ENCODE data around the gene MAJIN. TPM values are rescaled to one million over a fixed set of nuclear protein-coding genes. Genes with fewer than 3 reads are reported as not detected.
A peak's percentile ranks its signal among the peaks of the same experiment; 100 is the strongest.

The MAJIN gene
- total and polyA plus RNA-seq, 9 of the 15 experiments (the other 6 are each of a cell fraction or from before 2014, with no cell fraction given) = 0.17 to 0.83 (median 0.24) TPM; not detected in 2

GRCh38 chr11:65013130-65013887 is 41.4 kb upstream of the MAJIN start (continued):
- 0 out of 2 replicates have a peak, but pooled peaks have one; percentile 46 for TF ChIP-seq PREB (CRISPR knock-in tag; IDR thresholded peaks at IDR 0.05)
- TF ChIP-seq ZNF384 (IDR thresholded peaks at IDR 0.05; ENCODE audit: low read depth, low read length) = 0 out of 2 replicates have a peak, but pooled peaks have one; percentile 8
- peak; percentile 26; the same call in 1 of the 2 replicates for TF ChIP-seq ERF (CRISPR knock-in tag; IDR thresholded peaks at IDR 0.05)
- TF ChIP-seq NR1H2 (CRISPR knock-in tag; IDR thresholded peaks at IDR 0.05) = no peak
- TF ChIP-seq ZNF717 (CRISPR knock-in tag; IDR thresholded peaks at IDR 0.05) = no peak
- TF ChIP-seq ILK (tag; IDR thresholded peaks at IDR 0.05; ENCODE audit: borderline replicate concordance, low read depth) = no peak
- TF ChIP-seq POLR2A (conservative IDR thresholded peaks at IDR 0.05) = peak; percentile 67; the same call in 1 of the 2 replicates
- TF ChIP-seq ZKSCAN8 (CRISPR knock-in tag; IDR thresholded peaks at IDR 0.05) = no peak
- TF ChIP-seq, protein P1, sequence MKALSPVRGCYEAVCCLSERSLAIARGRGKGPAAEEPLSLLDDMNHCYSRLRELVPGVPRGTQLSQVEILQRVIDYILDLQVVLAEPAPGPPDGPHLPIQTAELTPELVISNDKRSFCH (CRISPR knock-in tag; IDR thresholded peaks at IDR 0.05) = no peak
- TF ChIP-seq, protein P1 (tag; IDR thresholded peaks at IDR 0.05) = no peak
- TF ChIP-seq CREM (IDR thresholded peaks at IDR 0.05; ENCODE audit: low read depth) = peak; percentile 68; the same call in 1 of the 2 replicates
- TF ChIP-seq, protein P2, sequence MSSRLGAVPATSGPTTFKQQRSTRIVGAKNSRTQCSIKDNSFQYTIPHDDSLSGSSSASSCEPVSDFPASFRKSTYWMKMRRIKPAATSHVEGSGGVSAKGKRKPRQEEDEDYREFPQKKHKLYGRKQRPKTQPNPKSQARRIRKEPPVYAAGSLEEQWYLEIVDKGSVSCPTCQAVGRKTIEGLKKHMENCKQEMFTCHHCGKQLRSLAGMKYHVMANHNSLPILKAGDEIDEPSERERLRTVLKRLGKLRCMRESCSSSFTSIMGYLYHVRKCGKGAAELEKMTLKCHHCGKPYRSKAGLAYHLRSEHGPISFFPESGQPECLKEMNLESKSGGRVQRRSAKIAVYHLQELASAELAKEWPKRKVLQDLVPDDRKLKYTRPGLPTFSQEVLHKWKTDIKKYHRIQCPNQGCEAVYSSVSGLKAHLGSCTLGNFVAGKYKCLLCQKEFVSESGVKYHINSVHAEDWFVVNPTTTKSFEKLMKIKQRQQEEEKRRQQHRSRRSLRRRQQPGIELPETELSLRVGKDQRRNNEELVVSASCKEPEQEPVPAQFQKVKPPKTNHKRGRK (tag; IDR thresholded peaks at IDR 0.05) = no peak
- peak; percentile 34 for TF ChIP-seq TAF1 (IDR thresholded peaks at IDR 0.05; ENCODE audit: control insufficient read depth, extremely low read depth, insufficient read depth, low read length, severe bottlenecking)
- TF ChIP-seq SMC3 (conservative IDR thresholded peaks at IDR 0.05; ENCODE audit: insufficient read depth, low read depth, low read length) = peak; percentile 72
- TF ChIP-seq ADNP (tag; IDR thresholded peaks at IDR 0.05) = peak; percentile 56
- peak; percentile 70; the same call in 1 of the 2 replicates for TF ChIP-seq MIER1 (IDR thresholded peaks at IDR 0.05; ENCODE audit: low read depth)
- TF ChIP-seq SP1 (CRISPR knock-in tag; IDR thresholded peaks at IDR 0.05) = no peak; the same call in 1 of the 2 replicates
- TF ChIP-seq, protein P3, sequence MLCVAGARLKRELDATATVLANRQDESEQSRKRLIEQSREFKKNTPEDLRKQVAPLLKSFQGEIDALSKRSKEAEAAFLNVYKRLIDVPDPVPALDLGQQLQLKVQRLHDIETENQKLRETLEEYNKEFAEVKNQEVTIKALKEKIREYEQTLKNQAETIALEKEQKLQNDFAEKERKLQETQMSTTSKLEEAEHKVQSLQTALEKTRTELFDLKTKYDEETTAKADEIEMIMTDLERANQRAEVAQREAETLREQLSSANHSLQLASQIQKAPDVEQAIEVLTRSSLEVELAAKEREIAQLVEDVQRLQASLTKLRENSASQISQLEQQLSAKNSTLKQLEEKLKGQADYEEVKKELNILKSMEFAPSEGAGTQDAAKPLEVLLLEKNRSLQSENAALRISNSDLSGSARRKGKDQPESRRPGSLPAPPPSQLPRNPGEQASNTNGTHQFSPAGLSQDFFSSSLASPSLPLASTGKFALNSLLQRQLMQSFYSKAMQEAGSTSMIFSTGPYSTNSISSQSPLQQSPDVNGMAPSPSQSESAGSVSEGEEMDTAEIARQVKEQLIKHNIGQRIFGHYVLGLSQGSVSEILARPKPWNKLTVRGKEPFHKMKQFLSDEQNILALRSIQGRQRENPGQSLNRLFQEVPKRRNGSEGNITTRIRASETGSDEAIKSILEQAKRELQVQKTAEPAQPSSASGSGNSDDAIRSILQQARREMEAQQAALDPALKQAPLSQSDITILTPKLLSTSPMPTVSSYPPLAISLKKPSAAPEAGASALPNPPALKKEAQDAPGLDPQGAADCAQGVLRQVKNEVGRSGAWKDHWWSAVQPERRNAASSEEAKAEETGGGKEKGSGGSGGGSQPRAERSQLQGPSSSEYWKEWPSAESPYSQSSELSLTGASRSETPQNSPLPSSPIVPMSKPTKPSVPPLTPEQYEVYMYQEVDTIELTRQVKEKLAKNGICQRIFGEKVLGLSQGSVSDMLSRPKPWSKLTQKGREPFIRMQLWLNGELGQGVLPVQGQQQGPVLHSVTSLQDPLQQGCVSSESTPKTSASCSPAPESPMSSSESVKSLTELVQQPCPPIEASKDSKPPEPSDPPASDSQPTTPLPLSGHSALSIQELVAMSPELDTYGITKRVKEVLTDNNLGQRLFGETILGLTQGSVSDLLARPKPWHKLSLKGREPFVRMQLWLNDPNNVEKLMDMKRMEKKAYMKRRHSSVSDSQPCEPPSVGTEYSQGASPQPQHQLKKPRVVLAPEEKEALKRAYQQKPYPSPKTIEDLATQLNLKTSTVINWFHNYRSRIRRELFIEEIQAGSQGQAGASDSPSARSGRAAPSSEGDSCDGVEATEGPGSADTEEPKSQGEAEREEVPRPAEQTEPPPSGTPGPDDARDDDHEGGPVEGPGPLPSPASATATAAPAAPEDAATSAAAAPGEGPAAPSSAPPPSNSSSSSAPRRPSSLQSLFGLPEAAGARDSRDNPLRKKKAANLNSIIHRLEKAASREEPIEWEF (CRISPR knock-in tag; IDR thresholded peaks at IDR 0.05) = no peak
- no peak for TF ChIP-seq KDM4B (IDR thresholded peaks at IDR 0.05; ENCODE audit: borderline replicate concordance in 2 of 2, low read depth in 1 of 2)
- peak; percentile 71; the same call in 1 of the 2 replicates for TF ChIP-seq HDAC2 (IDR thresholded peaks at IDR 0.05)

Measured in K562 (cell line).